GM12891 (cell line): ENCODE measurements around the gene CXXC5.
A peak's percentile ranks its signal among the peaks of the same experiment; 100 is the strongest.

Experiments
- DNase-seq: peaks from one replicate; pipeline ENCODE4 v3.0.0; 2011; ENCODE audit warnings: low spot score; ENCODE audit not compliant: insufficient read length
- FAIRE-seq: peaks from 2 replicates; lab custom pipeline; 2011; peaks lifted over from hg19 to GRCh38; lab: Jason Lieb, UNC
- PAX5 ChIP-seq: IDR thresholded peaks from 2 replicates; pipeline ENCODE4 v1.6.1; 2011; ENCODE audit warnings: low read length, moderate library complexity, mild to moderate bottlenecking; ENCODE audit not compliant: insufficient read depth, severe bottlenecking
- POLR2A ChIP-seq: IDR thresholded peaks from 2 replicates; pipeline ENCODE4 v1.6.1; 2011; ENCODE audit warnings: low read depth, low read length, control low read depth
- POLR2AphosphoS5 ChIP-seq: IDR thresholded peaks from 2 replicates; pipeline ENCODE4 v1.6.1; 2011; ENCODE audit warnings: low read depth, low read length, control low read depth
- POU2F2 ChIP-seq: IDR thresholded peaks from 2 replicates; pipeline ENCODE4 v1.6.1; 2011; ENCODE audit warnings: low read depth, mild to moderate bottlenecking, control low read depth, low read length, moderate library complexity
- SPI1 ChIP-seq: IDR thresholded peaks from 2 replicates; pipeline ENCODE4 v1.6.1; 2011; ENCODE audit warnings: low read depth, low read length, control low read depth
- TAF1 ChIP-seq: IDR thresholded peaks from 2 replicates; pipeline ENCODE4 v1.6.1; 2011; ENCODE audit warnings: low read depth, low read length, control low read depth

The CXXC5 gene

DNA sequence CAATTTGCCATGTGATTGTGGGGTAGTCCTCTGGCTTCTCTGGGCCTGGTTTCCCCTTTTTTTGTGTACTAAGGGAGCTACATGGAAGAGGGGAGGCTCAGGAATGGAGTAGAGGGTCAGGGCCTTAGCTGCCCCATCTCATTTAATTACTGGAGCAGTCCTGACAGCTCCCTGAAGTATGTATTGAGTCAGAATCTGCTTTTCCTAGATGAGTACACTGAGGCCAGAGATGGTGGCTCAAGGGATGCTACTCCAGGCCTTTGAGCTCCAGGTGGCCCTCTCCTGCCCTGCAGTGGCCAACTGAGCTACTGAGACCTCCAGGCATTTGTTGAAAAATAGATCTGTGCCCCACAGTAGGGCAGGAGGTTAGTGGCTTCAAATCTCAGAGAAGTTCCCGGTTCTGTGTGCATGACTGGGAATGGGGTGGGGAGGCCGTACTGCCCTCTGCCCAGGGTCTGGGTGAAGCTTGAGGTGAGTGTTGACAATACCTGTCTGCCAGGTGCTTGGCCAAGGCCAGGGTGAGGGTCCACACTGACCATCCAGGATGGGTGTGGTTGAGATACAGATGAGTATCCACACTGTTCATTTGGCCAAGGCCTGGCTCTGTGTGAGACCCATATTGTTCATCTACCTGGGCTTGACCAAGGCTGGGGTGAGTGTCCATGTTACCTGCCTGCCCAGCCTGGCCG lies 45.7 kb downstream of the CXXC5 start:
- no peak for TF ChIP-seq POLR2A
- no peak for TF ChIP-seq TAF1
- no peak for TF ChIP-seq POU2F2
- TF ChIP-seq POLR2AphosphoS5 = no peak
- no peak for TF ChIP-seq SPI1
- TF ChIP-seq PAX5 = no peak
- FAIRE-seq (peak; percentile 26), DNase-seq (no peak)

DNA sequence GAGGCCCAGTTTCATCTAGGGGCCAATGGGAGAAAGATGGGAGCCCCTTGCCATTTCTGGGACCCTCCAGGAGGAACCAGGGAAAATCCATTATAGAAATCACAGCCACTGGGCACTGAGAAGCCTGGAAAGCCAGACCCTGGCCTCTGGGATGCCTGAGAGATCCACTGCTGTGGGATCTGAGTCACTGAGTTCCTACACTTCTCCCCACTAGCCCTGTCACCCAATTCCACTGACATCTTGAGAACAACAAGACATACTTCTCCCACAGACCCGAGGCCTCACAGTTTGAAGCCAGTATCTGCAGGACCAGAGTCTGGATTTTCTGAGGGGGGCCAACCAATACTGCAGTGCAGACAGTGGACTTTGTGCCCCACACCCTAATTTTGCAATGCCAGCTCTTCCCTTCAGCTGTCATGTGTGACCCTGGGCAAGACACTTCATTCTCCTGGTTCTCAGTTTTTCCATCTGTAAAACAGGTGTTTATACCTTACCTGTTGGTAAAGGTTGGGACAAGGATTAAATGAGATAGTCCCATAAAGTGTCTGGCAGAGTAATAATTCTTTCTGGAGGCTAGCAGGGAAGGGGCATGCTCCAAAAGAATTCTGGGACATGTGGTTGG lies 46.5 kb downstream of the CXXC5 start:
- FAIRE-seq (no peak), DNase-seq (no peak)
- TF ChIP-seq POLR2AphosphoS5 = no peak
- TF ChIP-seq POU2F2 = no peak
- TF ChIP-seq PAX5 = no peak
- no peak for TF ChIP-seq TAF1
- no peak for TF ChIP-seq SPI1
- TF ChIP-seq POLR2A = no peak

DNA sequence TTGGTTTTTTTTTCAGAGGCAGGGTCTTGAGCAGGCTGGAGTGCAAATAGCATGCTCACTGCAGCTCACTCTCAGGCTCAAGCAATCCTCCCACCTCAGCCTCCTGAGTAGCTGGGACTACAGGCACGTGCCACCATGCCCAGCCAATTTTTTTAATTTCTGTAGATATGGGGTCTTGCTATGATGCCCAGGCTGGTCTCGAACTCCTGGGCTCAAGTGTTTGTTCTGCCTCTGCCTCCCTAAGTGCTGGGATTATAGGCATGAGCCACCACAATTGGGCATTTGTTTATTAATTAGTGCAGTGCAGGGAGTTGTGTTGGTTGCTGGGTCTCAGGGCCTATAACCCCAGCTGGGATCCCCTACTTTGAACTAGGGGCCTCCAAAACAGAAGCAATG lies 47.0 kb downstream of the CXXC5 start:
- no peak for DNase-seq
- no peak for TF ChIP-seq SPI1
- TF ChIP-seq PAX5 = no peak
- no peak for TF ChIP-seq POLR2AphosphoS5
- no peak for TF ChIP-seq TAF1
- TF ChIP-seq POU2F2 = no peak
- no peak for TF ChIP-seq POLR2A
- no peak for FAIRE-seq

DNA sequence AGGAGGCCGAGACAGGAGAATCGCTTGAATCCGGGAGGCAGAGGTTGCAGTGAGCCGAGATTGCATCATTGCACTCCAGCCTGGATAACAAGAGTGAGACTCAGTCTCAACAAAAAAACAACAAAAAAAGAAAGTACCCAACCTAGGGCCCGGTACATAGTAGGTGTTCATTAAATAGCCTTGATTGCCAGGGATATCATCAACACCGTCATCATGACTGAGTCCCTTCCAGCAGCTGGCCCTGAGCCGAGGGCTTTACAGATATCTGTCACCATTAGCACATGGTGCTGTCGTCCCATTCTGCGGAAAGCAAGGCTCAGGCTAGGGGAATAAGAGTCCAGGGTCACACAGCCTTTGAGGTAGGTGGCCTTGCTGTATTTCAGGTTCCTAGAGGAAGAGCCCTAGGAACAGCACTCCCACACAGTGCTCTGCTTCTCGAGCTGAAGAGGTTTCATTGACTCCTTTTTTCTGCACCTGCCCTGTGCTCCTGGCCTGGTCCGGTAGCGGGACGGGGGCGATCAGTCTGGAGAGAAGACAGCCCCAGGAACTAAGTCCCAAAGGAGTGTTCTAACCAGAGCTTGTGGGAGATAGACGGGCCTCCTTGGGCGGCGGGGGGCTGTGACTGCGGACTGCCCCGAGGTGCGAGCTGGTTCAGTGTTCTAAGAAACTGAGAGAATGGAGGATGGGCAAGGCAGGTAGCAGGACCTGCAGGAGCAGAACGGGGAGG lies 48.2 kb downstream of the CXXC5 start:
- TF ChIP-seq SPI1 = no peak
- no peak for TF ChIP-seq POLR2AphosphoS5
- TF ChIP-seq POU2F2 = no peak
- no peak for TF ChIP-seq POLR2A
- TF ChIP-seq PAX5 = no peak
- no peak for TF ChIP-seq TAF1
- no peak for FAIRE-seq
- no peak for DNase-seq

DNA sequence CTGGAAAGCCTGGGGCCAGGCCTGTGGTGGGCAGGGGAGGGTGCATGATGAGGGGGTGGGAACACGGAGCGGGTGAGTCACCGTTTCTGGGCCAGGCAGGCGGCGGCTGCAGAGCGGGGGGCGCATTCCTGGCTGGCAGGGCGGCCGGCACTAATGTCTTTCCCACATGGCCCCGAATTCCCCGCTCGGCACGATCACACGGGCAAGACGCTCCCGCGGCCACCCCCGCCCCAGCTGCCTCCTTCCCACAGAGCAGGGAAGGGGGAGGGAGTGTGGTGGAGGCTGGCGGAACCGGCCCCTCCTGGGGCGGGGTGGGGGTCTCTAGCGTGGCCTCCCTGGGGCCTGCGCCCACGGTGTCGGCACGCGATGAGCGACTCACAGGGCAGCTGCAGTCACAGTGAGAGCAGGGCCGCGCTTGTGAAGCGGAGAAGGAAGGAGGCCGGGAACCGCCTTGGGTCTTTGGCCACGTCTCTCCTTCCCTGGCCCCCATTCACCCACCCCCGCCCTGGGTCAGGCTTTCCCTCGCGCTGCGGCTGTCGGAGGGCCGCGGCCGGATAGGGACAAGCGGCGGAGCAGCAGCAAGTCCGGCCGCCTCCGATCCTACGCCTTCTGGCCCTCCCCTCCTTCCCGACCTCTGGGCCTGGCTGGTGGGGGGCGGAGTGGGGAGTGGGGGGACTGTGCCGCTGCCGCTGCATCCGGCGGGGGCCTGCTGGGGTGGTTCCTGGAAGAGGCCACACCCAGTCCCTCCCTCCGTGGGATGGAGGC lies 48.9 kb downstream of the CXXC5 start:
- DNase-seq = peak; percentile 54
- TF ChIP-seq SPI1 (no peak), PAX5 (no peak), POLR2AphosphoS5 (no peak), TAF1 (no peak), POU2F2 (no peak), POLR2A (no peak)
- peak; percentile 63 for FAIRE-seq

DNA sequence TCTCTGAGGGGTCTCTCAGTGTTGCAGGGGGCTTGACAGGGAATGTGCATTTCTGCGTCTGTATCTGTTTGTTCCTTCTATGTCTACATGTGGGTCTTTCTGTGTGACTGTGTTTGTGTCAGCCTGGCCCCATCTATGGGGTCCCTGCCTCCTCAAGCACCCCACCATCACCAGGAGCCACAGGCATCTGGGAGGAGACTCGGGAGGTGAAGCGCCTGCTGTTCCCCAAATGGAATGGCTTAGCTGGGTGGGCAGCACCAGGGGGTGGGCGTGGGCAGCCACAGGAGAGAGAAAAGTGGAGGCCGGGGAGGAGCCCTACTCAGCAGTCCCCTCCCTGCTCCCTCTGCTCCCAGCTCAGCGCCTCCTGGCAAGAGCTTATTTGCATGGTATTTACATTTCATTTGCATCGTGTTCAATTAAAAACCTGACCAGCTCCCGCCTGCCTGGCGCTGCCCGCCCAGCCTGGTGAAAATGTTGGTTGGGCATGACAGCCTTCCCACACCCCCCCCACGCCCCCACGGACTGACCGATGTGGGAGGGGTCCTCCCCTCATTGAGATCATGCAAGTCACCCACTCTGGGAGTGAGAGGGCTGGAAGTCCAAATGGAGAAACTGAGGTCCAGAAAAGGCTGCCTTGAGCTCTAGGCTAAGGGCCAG lies 50.5 kb downstream of the CXXC5 start:
- DNase-seq (no peak), FAIRE-seq (no peak)
- TF ChIP-seq POU2F2 (no peak), TAF1 (no peak), SPI1 (no peak), POLR2A (no peak), PAX5 (no peak), POLR2AphosphoS5 (no peak)

DNA sequence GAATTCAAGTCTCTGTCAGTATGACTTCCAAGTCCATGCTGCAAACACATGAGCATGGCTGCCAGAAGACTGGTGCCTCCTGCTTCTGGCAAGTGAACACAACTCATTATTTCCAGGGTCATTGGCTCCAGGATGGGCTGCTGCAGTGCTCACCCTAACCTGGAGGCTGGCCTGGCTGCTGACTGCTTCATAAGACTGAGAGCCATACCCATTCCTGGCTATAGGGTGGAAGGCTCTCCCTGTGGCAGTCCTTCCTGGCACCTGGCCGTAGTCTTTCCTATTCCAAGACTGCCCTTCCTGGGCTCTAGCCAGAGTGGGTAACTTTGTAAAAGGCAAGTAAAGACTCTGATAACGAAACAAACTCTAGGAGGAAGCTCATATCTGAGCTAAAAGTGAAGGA lies 51.2 kb downstream of the CXXC5 start:
- DNase-seq = no peak
- TF ChIP-seq POU2F2 (no peak), TAF1 (no peak), POLR2AphosphoS5 (no peak), POLR2A (no peak), SPI1 (no peak), PAX5 (no peak)
- FAIRE-seq = no peak

DNA sequence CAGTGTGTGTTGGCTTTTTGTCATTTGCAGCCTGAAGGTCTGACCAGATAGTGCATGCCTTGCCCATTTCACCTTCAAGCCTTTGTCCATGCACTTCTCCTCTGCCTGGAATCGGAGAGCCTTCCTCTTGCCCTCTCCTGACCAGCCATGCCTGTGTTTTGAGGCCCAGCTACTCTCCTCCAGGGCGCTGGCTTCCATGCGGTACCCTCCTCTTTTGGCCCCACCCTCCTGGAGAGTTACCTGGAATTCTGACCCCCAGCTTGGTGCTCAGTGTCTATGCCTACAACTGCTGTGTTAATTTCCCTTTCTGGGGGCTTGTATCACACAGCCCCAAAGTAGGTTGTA lies 52.5 kb downstream of the CXXC5 start:
- no peak for FAIRE-seq
- no peak for TF ChIP-seq TAF1
- no peak for TF ChIP-seq PAX5
- TF ChIP-seq SPI1 = no peak
- no peak for TF ChIP-seq POLR2A
- no peak for TF ChIP-seq POU2F2
- no peak for TF ChIP-seq POLR2AphosphoS5

More for the DNA sequence above, 52.5 kb downstream of the CXXC5 start:
- DNase-seq = no peak
